ENCODE data around the gene CHKA.

GRCh38 chr11:68083517-68083916 is 37.7 kb downstream of the CHKA start:
- TF ChIP-seq CTCF (IDR thresholded peaks at IDR 0.05): no peak
- TF ChIP-seq POLR2A (IDR thresholded peaks at IDR 0.05): no peak
- TF ChIP-seq POLR2AphosphoS5 (IDR thresholded peaks at IDR 0.05; ENCODE audit: insufficient read depth in 1 of 2, low read depth in 1 of 2): no peak

All from vagina (tissue), 2 donors.